HepG2 (cell line): ENCODE data around the gene TMEM256. TPM values are rescaled to one million over a fixed set of nuclear protein-coding genes. Genes with fewer than 3 reads are reported as not detected.
A peak's percentile ranks its signal among the peaks of the same experiment; 100 is the strongest.

Experiments
- FOXA3 ChIP-seq: IDR thresholded peaks from 2 replicates; pipeline ENCODE4 v1.6.1; 2016; ENCODE audit warnings: missing genetic modification reagents, missing compliant biosample characterization
- HIC2 ChIP-seq: sonication (generic); formaldehyde crosslinking; IDR thresholded peaks from 2 replicates; pipeline ENCODE4 v1.9.0; 2022; ENCODE audit warnings: low read depth, missing genetic modification reagents
- HMGXB4 ChIP-seq, 2 experiments: sonication (generic) in 1 of 2; formaldehyde crosslinking in 1 of 2; IDR thresholded peaks; 2 replicates each; pipeline versions ENCODE4 v1.4.0 to v1.6.1; 2018 to 2020; ENCODE audit warnings: missing genetic modification reagents in 2 of 2, borderline replicate concordance in 1 of 2, low read depth in 1 of 2, mild to moderate bottlenecking in 1 of 2, missing biosample characterization in 1 of 2
- HNRNPH1 ChIP-seq: fragments of 200-400 bp; formaldehyde crosslinking; optimal IDR thresholded peaks from 2 replicates; pipeline ENCODE3; 2017; ENCODE audit warnings: mild to moderate bottlenecking, low read depth, low read length
- HNRNPLL ChIP-seq: fragments of 200-400 bp; formaldehyde crosslinking; IDR thresholded peaks from 2 replicates; pipeline ENCODE4 v1.6.1; 2017; ENCODE audit warnings: mild to moderate bottlenecking, low read depth, low read length; ENCODE audit not compliant: poor library complexity, severe bottlenecking
- KMT2B ChIP-seq: IDR thresholded peaks from 2 replicates; pipeline ENCODE4 v1.6.1; 2016; ENCODE audit warnings: missing genetic modification reagents, missing compliant biosample characterization
- MAX ChIP-seq: IDR thresholded peaks from 2 replicates; pipeline ENCODE4 v1.6.1; 2012; ENCODE audit warnings: inconsistent platforms
- MXD4 ChIP-seq: IDR thresholded peaks from 2 replicates; pipeline ENCODE4 v1.6.1; 2016; ENCODE audit warnings: mild to moderate bottlenecking, missing biosample characterization, missing genetic modification reagents
- MYC ChIP-seq: sonication (generic); formaldehyde crosslinking; IDR thresholded peaks from 2 replicates; pipeline ENCODE4 v1.9.0; 2021; ENCODE audit warnings: missing genetic modification reagents, borderline replicate concordance
- NKX3-1 ChIP-seq: sonication (generic); formaldehyde crosslinking; IDR thresholded peaks from 2 replicates; pipeline ENCODE4 v1.5.0; 2020; ENCODE audit warnings: missing genetic modification reagents
- TFDP1 ChIP-seq: IDR thresholded peaks from 2 replicates; pipeline ENCODE4 v1.6.1; 2016; ENCODE audit warnings: missing compliant biosample characterization, missing genetic modification reagents, borderline replicate concordance
- XBP1 ChIP-seq: sonication (generic); formaldehyde crosslinking; IDR thresholded peaks from 2 replicates; pipeline ENCODE4 v1.5.0; 2020; ENCODE audit warnings: missing genetic modification reagents
- YEATS2 ChIP-seq: sonication (generic); formaldehyde crosslinking; IDR thresholded peaks from 2 replicates; pipeline ENCODE4 v1.4.0; 2020; ENCODE audit warnings: missing genetic modification reagents, borderline replicate concordance
- YY1 ChIP-seq: IDR thresholded peaks from 2 replicates; pipeline ENCODE4 v1.6.1; 2011; ENCODE audit warnings: low read length, low read depth, moderate library complexity, mild to moderate bottlenecking; ENCODE audit not compliant: insufficient read depth, insufficient replicate concordance
- ZBTB7B ChIP-seq: sonication (generic); formaldehyde crosslinking; IDR thresholded peaks from 2 replicates; pipeline ENCODE4 v1.4.0; 2020; ENCODE audit warnings: missing genetic modification reagents
- ZFX ChIP-seq: sonication (generic); formaldehyde crosslinking; IDR thresholded peaks from 2 replicates; pipeline ENCODE4 v1.4.0; 2020; ENCODE audit warnings: mild to moderate bottlenecking, low read depth, missing genetic modification reagents, moderate library complexity
- ZNF331 ChIP-seq: sonication (generic); formaldehyde crosslinking; IDR thresholded peaks from 2 replicates; pipeline ENCODE4 v1.4.0; 2020; ENCODE audit warnings: missing genetic modification reagents
- ZNF577 ChIP-seq: sonication (generic); formaldehyde crosslinking; IDR thresholded peaks from 2 replicates; pipeline ENCODE4 v1.4.0; 2020; ENCODE audit warnings: mild to moderate bottlenecking, low read depth, missing genetic modification reagents, borderline replicate concordance
- ZNF740 ChIP-seq: sonication (generic); formaldehyde crosslinking; IDR thresholded peaks from 2 replicates; pipeline ENCODE4 v1.4.0; 2020; ENCODE audit warnings: missing genetic modification reagents
- polyA plus RNA-seq, 8 experiments: library from polyadenylated mRNA; depleted of rRNA in 3 of 8; stranded (reverse) in 7 of 8; unstranded in 1 of 8; fragments of >200 nt; fragmentation: Illumina TruSeq in 4 of 8; extraction: Trizol in 4 of 8; gene quantifications; 2 replicates each; pipeline versions ENCODE4 v1.2.1 to v1.2.3, GENCODE V29; 2011 to 2016; ENCODE audit warnings: low read depth in 4 of 8, missing spikeins in 1 of 8, mixed read lengths in 1 of 8; ENCODE audit not compliant: insufficient read depth in 1 of 8
- total RNA-seq, 5 experiments: library from RNA; depleted of rRNA; stranded (reverse); fragments of >200 nt; fragmentation: Illumina TruSeq; extraction: Trizol; gene quantifications; 2 replicates each; pipeline ENCODE4 v1.2.3, GENCODE V29; 2016; ENCODE audit warnings: low read depth in 1 of 5

TMEM256 gene
- total and polyA plus RNA-seq, 2 of the 13 experiments (the other 11 are each of a cell fraction or from before 2014, with no cell fraction given): 231 to 252 TPM

GRCh38 chr17:7356072-7356549 lies 47.8 kb downstream of the TMEM256 start (continued):
- TF ChIP-seq HNRNPLL (peak; percentile 22), KMT2B (CRISPR knock-in tag) (0 out of 2 replicates have a peak, but pooled peaks have one; percentile 21), MAX (peak; percentile 41; the same call in 1 of the 2 replicates), TFDP1 (CRISPR knock-in tag) (0 out of 2 replicates have a peak, but pooled peaks have one; percentile 39), MXD4 (CRISPR knock-in tag) (0 out of 2 replicates have a peak, but pooled peaks have one; percentile 38), FOXA3 (CRISPR knock-in tag) (0 out of 2 replicates have a peak, but pooled peaks have one; percentile 16), HIC2 (CRISPR knock-in tag) (no peak), ZNF577 (CRISPR knock-in tag) (no peak), ZBTB7B (CRISPR knock-in tag) (peak; percentile 54; the same call in 1 of the 2 replicates), MYC (CRISPR knock-in tag) (peak; percentile 35; the same call in 1 of the 2 replicates), YEATS2 (CRISPR knock-in tag) (peak; percentile 53; the same call in 1 of the 2 replicates), HMGXB4 (CRISPR knock-in tag; IDR thresholded peaks at IDR 0.05; ENCODE audit: borderline replicate concordance in 1 of 2, low read depth in 1 of 2) (peak; percentile 48 to 79; a peak in 3 of 4 replicates), HNRNPH1 (no peak), ZFX (CRISPR knock-in tag) (peak; percentile 67), ZNF740 (0 out of 2 replicates have a peak, but pooled peaks have one; percentile 41), ZNF331 (CRISPR knock-in tag) (peak; percentile 46; the same call in 1 of the 2 replicates), YY1 (peak; percentile 60), XBP1 (CRISPR knock-in tag) (no peak), NKX3-1 (CRISPR knock-in tag) (no peak)
